ENCODE data around the gene SAV1. TPM values are rescaled to one million over a fixed set of nuclear protein-coding genes. Genes with fewer than 3 reads are reported as not detected.
"Not testable (repeated sequence)": the region's sequence is repeated elsewhere in the genome, so short reads cannot be mapped to it uniquely, and the experiment has no call there.

Gene SAV1
- total RNA-seq, 2 experiments from 2014 or later = 13.2 to 13.4 TPM

- no peaks in the 10 kb centered on the region for H3K4me1 Mint-ChIP-seq (ENCODE audit: low read depth)
- ChIA-PET CTCF (interaction anchor here (1.2 kb wide), 1 partner anchor 21 kb away, joined by 3 read pairs; the partner anchor contains the start of gene SAV1), POLR2A (no interaction called here)
Observed at GRCh38 chr14:50647282-50647681, 20.8 kb downstream of the SAV1 start.

GRCh38 chr14:50635141-50635540 lies 33.0 kb downstream of the SAV1 start:
- no peaks in the 10 kb centered on the region for H3K9me3 Mint-ChIP-seq
- ChIA-PET CTCF (interaction anchor here (0.7 kb wide), 1 partner anchor 14 kb away, joined by 3 read pairs; no protein-coding TSS in a partner anchor), POLR2A (no interaction called here)
- TF ChIP-seq CTCF (IDR thresholded peaks at IDR 0.05) = no peak
- H3K27me3 Mint-ChIP-seq = no peaks in the 10 kb centered on the region
- no peak overlapping the region for H3K4me3 Mint-ChIP-seq
- H3K4me1 Mint-ChIP-seq (ENCODE audit: low read depth) = no peaks in the 10 kb centered on the region
- no peak overlapping the region for H3K27ac Mint-ChIP-seq
- no peak for DNase-seq
- intact Hi-C loops (cut with micrococcal nuclease) = no loop called here
- H3K36me3 Mint-ChIP-seq (ENCODE audit: low read depth) = peaks cover 5% of the 10 kb centered on the region
- no peak for ATAC-seq

More at GRCh38 chr14:50647282-50647681, 20.8 kb downstream of the SAV1 start:
- ATAC-seq (no peak), DNase-seq (no peak)
- Mint-ChIP-seq H3K27me3 (no peaks in the 10 kb centered on the region), H3K27ac (no peak overlapping the region), H3K36me3 (ENCODE audit: low read depth) (peaks cover 6% of the 10 kb centered on the region), H3K9me3 (no peaks in the 10 kb centered on the region), H3K4me3 (no peak overlapping the region)
- TF ChIP-seq CTCF (IDR thresholded peaks at IDR 0.05) = no peak
- intact Hi-C loops (cut with micrococcal nuclease) = no loop called here

GRCh38 chr14:50633954-50634353 lies 34.2 kb downstream of the SAV1 start:
- ATAC-seq (no peak), DNase-seq (no peak)
- TF ChIP-seq CTCF (IDR thresholded peaks at IDR 0.05) = no peak
- no peaks in the 10 kb centered on the region for H3K9me3 Mint-ChIP-seq
- POLR2A ChIA-PET = no interaction called here
- intact Hi-C loops (cut with micrococcal nuclease) = no loop called here
- no peaks in the 10 kb centered on the region for H3K4me1 Mint-ChIP-seq (ENCODE audit: low read depth)
- H3K4me3 Mint-ChIP-seq = no peak overlapping the region
- no peaks in the 10 kb centered on the region for H3K27me3 Mint-ChIP-seq
- CTCF ChIA-PET = no interaction called here
- peaks cover 4% of the 10 kb centered on the region for H3K36me3 Mint-ChIP-seq (ENCODE audit: low read depth)
- H3K27ac Mint-ChIP-seq = no peak overlapping the region

GRCh38 chr14:50631408-50631821 lies 36.7 kb downstream of the SAV1 start:
- Mint-ChIP-seq H3K4me3 (no peak overlapping the region), H3K4me1 (ENCODE audit: low read depth) (no peaks in the 10 kb centered on the region), H3K27me3 (no peaks in the 10 kb centered on the region), H3K27ac (no peak overlapping the region), H3K36me3 (ENCODE audit: low read depth) (peaks cover 4% of the 10 kb centered on the region), H3K9me3 (no peaks in the 10 kb centered on the region)
- no peak for DNase-seq
- intact Hi-C loops (cut with micrococcal nuclease) = no loop called here
- POLR2A ChIA-PET = no interaction called here
- no peak for TF ChIP-seq CTCF (IDR thresholded peaks at IDR 0.05)
- ATAC-seq = no peak
- CTCF ChIA-PET = interaction anchor here (0.7 to 2.9 kb wide), 7 partner anchors 12 to 202 kb away, joined by 3 to 12 read pairs (median 3); no protein-coding TSS in a partner anchor

GRCh38 chr14:50624947-50625346 lies 43.2 kb downstream of the SAV1 start:
- ATAC-seq; POLR2A ChIA-PET; H3K36me3 Mint-ChIP-seq (ENCODE audit: low read depth); H3K4me1 Mint-ChIP-seq (ENCODE audit: low read depth); H3K9me3 Mint-ChIP-seq; DNase-seq; H3K27me3 Mint-ChIP-seq; intact Hi-C loops (cut with micrococcal nuclease); H3K27ac Mint-ChIP-seq; H3K4me3 Mint-ChIP-seq: not testable (repeated sequence)
- CTCF ChIA-PET = interaction anchor here (2.7 kb wide), 1 partner anchor 153 kb away, joined by 8 read pairs; no protein-coding TSS in a partner anchor

Measured in activated CD8-positive, alpha-beta T cell treated with anti-CD3 and anti-CD28 coated beads for 36 hours (primary cell).